Right hindlimb (tissue), 1 donor: ENCODE measurements around the gene CEMIP.

Source experiments
- DNase-seq: peaks from one replicate; pipeline ENCODE4 v3.0.0-alpha.2; 2018

CEMIP gene

DNA sequence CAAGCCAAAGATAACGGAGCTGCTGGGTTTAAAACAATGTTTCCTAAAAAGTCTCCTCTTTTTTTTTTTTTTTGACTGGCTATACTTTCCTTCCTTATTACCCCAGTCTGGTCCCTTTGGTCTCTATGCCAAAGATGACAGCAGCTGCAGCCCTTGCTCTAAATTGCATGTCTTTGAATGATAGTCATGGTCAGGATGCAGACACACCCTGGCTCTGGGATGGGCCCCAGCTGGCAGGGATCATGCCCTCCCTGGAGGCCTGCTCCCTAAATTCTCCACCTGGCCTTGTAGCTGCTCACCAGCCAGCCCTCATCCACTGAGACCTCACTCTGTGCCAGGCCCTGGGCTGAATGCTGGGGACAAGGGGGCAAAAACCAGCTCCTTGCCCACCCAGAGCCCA is 114.6 kb downstream of the CEMIP start:
- DNase-seq: peak; percentile 75

DNA sequence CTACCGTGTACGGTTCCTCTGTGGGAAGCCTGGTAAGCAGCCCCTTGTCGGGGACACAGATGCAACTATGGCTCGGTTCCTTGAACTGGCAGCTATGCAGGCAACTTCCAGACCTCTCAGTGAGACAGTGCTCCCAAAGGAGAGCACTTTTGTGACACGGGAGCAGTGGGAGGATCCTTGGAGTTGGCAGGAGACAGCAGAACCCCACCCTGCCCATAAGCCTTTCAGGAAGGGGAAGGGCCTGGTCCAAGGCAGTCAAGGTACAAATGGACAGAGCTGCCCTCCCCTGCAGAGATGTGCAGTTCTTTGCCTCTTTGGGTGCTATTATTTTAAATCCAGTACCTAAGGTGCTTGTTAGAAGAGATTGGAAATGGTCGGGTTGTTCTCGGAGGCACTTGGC is 115.9 kb downstream of the CEMIP start:
- peak; percentile 29 for DNase-seq

DNA sequence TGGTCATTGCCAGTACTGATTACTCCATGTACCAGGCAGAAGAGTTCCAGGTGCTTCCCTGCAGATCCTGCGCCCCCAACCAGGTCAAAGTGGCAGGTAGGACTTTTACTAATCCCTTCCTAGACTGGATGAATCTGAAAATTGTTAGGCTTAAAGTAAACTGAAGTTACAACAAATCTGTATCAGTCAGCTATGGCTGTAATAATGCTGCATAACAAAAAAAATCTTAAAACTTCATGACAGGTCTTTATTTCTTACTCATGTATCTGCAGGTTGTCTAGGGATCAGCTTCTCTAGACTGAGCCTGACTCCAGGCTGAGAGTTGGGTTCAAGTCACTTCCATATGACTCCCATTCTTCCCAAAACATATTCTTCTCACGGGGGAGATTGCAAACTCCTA is 116.8 kb downstream of the CEMIP start:
- DNase-seq: no peak

DNA sequence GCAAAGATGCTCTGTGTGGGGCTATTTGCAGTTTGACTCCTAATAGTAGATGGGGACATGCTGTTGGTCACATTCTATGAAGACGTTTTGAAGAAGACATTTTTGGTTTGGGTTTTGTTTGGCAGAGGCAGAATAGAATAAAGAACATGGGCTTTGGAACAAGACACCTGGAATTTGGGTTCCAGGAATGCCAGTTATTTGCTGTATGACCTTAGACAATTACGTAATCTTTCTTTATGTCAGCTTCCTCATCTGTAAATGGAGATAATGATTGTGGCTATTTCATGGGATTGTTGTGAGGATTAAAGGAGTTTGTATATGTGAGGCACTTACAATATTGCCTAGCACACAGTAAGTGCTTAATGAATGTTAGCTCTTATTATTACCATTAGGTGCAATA is 118.9 kb downstream of the CEMIP start:
- DNase-seq: no peak

GRCh38 chr15:80902298-80902801 is 123.2 kb downstream of the CEMIP start:
- DNase-seq: no peak

GRCh38 chr15:80904998-80905397 is 125.8 kb downstream of the CEMIP start:
- no peak for DNase-seq

DNA sequence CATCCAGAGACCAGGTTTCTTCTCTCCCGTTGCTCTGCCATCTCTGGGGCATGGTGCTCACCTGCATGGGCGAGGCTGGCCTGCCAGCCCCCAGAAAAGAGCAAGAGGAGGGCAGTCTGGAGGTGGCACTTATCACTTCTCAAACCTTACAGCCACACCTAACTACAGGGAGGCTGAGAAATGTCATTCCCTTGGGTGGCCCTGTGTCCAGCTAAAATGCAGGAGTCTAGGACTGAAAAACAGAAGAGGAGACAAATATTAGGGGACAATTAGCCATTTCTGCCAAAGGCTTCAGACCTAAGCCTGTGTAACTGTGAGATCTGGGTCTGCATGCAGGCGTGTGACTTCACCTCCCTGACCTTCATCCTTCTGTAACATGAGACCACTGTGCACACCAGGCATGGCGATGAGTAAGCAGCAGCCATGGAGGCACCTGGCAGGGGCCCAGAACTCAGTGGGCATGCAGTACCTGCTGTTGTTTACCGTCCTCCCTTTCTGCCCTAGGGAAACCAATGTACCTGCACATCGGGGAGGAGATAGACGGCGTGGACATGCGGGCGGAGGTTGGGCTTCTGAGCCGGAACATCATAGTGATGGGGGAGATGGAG is 127.1 kb downstream of the CEMIP start:
- DNase-seq: no peak

- no peak for DNase-seq
Observed at GRCh38 chr15:80911821-80912220, 132.7 kb downstream of the CEMIP start.

DNA sequence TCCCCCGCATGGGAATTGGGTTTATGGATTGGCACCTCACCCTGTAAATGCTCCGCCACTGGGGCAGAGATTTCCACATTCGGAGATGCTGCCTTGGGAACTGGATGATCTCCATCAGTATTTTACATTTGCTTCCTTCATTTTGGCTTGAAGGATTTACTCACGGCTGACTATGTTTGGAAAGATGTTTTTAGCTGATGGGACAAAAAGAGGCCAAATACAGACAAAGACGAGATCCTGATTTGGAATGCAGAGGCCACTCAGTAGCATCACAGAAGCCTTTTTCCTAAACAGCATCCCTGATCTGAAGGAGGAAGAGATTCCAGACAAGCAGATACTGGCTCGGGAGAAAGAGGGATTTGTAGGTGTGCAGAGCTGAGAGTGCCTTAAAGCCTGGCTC is 133.5 kb downstream of the CEMIP start:
- DNase-seq: no peak

- DNase-seq: no peak
Observed at GRCh38 chr15:80913541-80913940, 134.4 kb downstream of the CEMIP start.

GRCh38 chr15:80915472-80915871 is 136.3 kb downstream of the CEMIP start:
- DNase-seq: no peak

DNA sequence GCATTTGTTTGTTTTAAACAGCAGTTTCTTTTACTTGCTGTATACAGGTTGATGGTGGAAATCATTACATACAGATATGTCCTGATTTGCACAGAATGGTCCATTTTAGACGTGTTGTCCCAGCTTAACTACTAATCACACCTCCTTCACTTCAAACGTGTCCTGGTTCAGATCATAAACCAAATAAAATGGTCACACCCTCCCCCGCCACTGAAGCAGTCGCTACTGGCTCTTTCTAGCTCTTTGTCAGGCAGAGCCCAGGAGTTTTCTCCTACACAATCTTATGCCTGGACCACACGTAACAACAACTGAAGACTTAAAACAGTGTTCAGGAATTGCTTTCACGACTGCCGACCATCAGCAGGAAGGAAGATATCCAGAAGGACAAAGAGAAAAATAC is 136.9 kb downstream of the CEMIP start:
- no peak for DNase-seq

DNA sequence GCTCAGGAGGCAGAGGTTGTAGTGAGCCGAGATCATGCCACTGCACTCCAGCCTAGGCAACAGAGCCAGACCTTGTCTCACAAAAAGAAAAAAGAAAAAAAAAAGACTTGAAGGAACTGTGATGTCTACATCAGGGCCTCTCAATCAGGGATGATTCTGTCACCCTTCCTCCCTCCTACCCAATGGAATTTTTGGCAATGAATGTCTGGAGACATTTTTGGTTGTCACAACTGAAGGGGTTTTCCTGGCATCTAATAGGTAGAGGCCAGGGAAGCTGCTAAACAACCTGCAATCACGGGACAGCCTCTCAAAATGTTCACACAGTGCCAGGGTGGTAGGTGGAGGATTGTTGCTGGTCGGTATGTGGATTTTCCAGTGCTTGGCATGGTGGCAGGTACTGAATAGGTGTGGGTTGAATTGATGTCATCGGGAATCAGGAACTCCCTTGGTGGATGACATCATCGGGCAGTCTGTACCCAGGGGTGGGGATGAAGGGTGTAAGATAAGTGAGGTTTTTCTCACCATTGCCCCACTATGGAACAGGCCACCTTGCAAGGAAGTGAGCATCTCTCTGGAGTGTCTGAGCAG is 139.1 kb downstream of the CEMIP start:
- DNase-seq: no peak

DNA sequence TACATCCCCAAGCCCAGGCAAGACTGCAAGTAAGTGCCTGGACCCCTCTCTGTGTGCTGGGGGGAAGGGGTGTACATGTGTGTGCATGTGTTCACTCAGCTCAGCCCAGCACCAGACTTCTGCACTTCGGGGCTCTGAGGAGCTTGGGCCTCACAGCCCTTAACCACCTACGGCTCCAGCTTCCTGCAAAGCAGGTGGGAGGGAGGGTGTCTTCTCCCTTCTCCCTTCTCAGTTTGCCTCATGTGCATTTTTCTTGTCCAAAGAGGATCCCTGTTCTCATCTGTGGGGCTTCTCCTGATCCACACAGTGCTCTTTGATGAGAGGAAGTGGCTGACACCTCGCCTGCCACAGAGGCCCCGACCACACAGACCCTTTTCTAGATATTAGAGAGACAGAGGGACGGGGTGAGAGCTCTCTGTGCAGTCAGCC is 141.1 kb downstream of the CEMIP start:
- DNase-seq: no peak

- no peak for DNase-seq
Observed at GRCh38 chr15:80921736-80922410, 142.7 kb downstream of the CEMIP start.

DNA sequence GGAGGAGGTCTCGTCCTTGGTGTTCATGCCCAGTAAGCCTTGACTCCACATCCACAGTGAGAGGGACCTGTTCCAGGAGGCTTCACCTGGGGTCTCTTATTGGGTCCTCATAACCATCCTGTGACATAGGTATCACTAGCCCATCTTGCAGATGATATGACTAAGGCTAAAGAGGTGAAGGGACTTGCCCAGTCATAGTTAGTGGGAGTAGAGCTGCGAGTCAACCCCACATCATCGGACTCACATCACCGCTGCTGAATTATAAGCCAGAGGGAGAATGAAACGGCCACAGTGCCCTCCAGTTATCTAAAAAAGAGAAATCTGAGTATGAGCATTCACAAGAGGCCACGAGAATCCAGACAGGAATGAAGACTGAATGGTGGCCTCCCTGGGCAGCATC is 144.5 kb downstream of the CEMIP start:
- no peak for DNase-seq

- no peak for DNase-seq
Observed at GRCh38 chr15:80924278-80924677, 145.1 kb downstream of the CEMIP start.

DNA sequence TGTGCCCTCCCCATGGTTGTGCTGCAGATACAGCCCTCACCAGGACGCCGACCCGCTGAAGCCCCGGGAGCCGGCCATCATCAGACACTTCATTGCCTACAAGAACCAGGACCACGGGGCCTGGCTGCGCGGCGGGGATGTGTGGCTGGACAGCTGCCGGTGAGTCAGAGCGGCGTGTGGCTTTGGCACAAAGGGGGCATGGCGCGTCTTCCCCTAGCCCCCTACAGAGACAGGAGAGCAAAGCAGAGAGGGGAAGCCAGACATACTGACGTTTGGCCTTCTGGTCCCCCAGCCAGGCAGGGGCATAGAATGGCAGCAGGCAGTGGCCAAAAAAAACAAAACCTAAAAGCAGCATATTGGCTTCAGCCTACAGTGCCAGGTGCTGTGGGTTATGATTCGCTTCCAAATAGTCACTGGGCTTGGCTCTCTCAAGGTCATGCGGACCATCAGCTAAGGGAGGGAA is 146.5 kb downstream of the CEMIP start:
- no peak for DNase-seq

DNA sequence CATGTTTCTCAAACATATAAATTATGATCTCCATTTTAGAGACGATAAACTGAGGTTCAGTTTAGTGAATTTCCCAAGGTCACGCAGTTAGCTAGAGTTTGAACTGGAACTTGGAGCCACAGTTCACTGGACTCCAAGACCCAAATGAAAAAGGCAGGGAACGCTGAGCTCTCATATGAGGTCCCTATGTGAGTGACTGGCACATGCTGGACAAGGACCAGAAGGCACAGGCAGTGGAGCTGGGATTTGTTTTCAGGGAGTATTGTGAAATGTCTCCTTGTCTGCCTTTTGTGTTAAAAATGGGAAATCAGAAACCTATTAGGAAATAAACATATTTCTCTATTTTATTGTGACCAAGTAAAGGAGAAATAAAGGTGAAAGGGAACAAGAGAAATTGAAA is 147.0 kb downstream of the CEMIP start:
- no peak for DNase-seq

DNA sequence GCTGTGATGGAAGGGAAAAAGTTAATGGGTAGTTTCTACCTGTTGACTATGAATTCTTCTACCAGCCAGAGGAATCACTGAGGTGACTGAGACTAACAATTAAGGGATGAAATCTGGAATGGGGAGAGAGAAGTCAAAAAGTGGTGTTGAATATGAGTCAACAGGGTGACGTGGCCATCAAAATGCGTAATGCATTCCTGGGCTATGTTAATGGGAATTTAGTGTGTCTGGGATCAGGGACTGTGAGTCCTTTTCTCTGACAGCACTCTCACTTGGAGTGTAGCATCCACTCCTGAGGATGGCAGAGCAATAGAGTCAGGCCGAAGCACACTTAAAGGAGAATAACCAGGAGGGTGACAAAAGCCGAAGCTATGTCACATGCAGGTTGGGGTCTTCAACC is 150.1 kb downstream of the CEMIP start:
- no peak for DNase-seq

- no peak for DNase-seq
Observed at GRCh38 chr15:80929689-80930088, 150.5 kb downstream of the CEMIP start.

DNA sequence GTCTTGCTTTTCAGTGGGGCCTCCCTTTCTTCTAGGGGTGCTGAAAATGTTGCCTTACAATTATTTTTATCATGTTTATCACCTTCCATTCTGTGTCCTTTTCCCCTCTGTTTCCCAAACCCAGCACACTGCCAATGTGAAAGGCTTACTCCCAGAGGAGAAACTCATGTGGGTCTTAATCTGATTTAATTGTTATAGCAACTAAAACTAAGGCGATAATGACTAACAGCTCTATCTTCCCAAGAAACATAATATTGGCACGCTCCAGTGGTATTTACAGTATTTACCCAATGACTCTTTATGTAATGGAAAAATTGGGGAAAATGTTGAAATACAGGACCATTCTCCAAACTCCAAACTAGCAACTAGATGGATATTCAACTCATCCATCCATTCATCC is 152.0 kb downstream of the CEMIP start:
- no peak for DNase-seq

DNA sequence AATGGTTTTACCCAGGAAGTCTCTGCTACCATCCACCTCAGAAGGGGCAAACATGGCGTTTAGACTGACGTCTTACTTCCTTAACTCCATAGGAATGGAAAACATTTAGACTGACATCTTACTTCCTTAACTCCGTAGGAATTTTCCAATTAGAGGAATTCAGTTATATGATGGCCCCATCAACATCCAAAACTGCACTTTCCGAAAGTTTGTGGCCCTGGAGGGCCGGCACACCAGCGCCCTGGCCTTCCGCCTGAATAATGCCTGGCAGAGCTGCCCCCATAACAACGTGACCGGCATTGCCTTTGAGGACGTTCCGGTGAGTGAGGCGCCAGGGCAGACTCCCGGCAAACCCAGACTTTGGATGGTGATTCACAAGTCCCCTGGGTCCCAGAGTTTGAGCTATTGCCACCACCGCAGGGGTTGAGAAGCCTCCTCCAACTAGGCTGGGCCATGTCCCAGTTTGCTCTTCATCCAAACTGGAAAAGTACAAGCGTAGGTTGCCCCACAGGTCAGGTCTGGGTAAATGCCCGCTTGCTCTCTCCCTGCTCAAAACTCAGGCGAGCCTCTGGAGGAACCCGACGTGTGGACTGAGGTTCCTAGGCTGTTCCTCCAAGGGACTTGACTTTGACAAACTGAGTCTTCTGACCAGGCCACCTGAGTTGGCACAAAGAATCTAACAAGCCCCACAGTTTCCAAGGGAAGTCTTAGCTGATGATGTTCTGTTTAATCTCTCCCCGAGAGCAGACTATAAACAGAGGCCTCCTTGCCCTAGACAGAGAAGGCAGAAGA is 152.7 kb downstream of the CEMIP start:
- no peak for DNase-seq

GRCh38 chr15:80932513-80932815 is 153.3 kb downstream of the CEMIP start:
- DNase-seq: no peak
